IMR-90 (cell line): ENCODE data around the gene SLC39A11. TPM values are rescaled to one million over a fixed set of nuclear protein-coding genes. Genes with fewer than 3 reads are reported as not detected.

Source experiments
- ATAC-seq: fragments of 200-7000 bp; cut with Tn5 transposase; 2 replicates; pipeline ENCODE4 v1.9.1; 2020; ENCODE audit warnings: low read depth, mild to moderate bottlenecking, moderate library complexity
- BruUV-seq: library from RNA; stranded (reverse); fragments of 400-500 nt; replicated peaks from 2 replicates; lab custom pipeline; 2021; lab: Mats Ljungman, UMichigan
- CTCF ChIA-PET: fragments of 300-600 bp; formaldehyde crosslinking; extraction: SDS; loops from one replicate; lab custom pipeline; 2021; ENCODE audit warnings: antibody characterized with exemption; lab: Yijun Ruan, JAX
- POLR2A ChIA-PET: fragments of 300-600 bp; sonication (Branson Sonifier 250); formaldehyde crosslinking; loops from one replicate; lab custom pipeline; 2022; ENCODE audit warnings: antibody characterized with exemption; ENCODE audit not compliant: unreplicated experiment; lab: Charles Lee
- DNase-seq: peaks from one replicate; pipeline ENCODE4 v3.0.0; 2013
- H2AFZ ChIP-seq: replicated peaks from 2 replicates; pipeline ENCODE3; 2013; ENCODE audit warnings: low read length, mild to moderate bottlenecking; ENCODE audit not compliant: poor library complexity
- H2AK5ac ChIP-seq: 2 replicates; pipeline ENCODE4 v1.6.1; 2013; ENCODE audit warnings: low read depth, low read length, inconsistent platforms
- H2AK9ac ChIP-seq: replicated peaks from 2 replicates; pipeline ENCODE3; 2013; ENCODE audit warnings: mild to moderate bottlenecking, low read depth, low read length, moderate library complexity; ENCODE audit not compliant: poor library complexity
- H2BK120ac ChIP-seq: 2 replicates; pipeline ENCODE4 v1.6.1; 2013; ENCODE audit warnings: low read depth, low read length, inconsistent platforms
- H2BK15ac ChIP-seq: 3 replicates; pipeline ENCODE4 v1.6.1; 2013; ENCODE audit warnings: low read depth, low read length, inconsistent platforms
- H2BK20ac ChIP-seq: 2 replicates; pipeline ENCODE4 v1.6.1; 2013; ENCODE audit warnings: low read depth, mild to moderate bottlenecking, inconsistent platforms, low read length, moderate library complexity
- H2BK5ac ChIP-seq: 2 replicates; pipeline ENCODE4 v1.6.1; 2013; ENCODE audit warnings: mild to moderate bottlenecking, low read depth, low read length, inconsistent platforms; ENCODE audit not compliant: poor library complexity, severe bottlenecking
- H3K14ac ChIP-seq: replicated peaks from 2 replicates; pipeline ENCODE4 v1.6.1; 2013; ENCODE audit warnings: low read depth, low read length, inconsistent platforms
- H3K18ac ChIP-seq: 2 replicates; pipeline ENCODE4 v1.6.1; 2013; ENCODE audit warnings: low read depth, low read length, control low read depth
- H3K23ac ChIP-seq: 2 replicates; pipeline ENCODE4 v1.6.1; 2013; ENCODE audit warnings: low read depth, low read length, inconsistent platforms
- H3K27ac ChIP-seq: 2 replicates; pipeline ENCODE4 v1.5.1; 2013; ENCODE audit warnings: mild to moderate bottlenecking, control low read depth, low read length; ENCODE audit not compliant: insufficient read depth
- H3K27me3 ChIP-seq: 2 replicates; pipeline ENCODE4 v1.6.1; 2013; ENCODE audit warnings: low read length; ENCODE audit not compliant: control insufficient read depth, insufficient read depth
- H3K36me3 ChIP-seq: 2 replicates; pipeline ENCODE4 v1.6.1; 2013; ENCODE audit warnings: low read length, mixed read lengths; ENCODE audit not compliant: control insufficient read depth, insufficient read depth
- H3K4ac ChIP-seq: 2 replicates; pipeline ENCODE4 v1.6.1; 2013; ENCODE audit warnings: low read depth, low read length, inconsistent platforms
- H3K4me1 ChIP-seq: 2 replicates; pipeline ENCODE4 v1.6.1; 2013; ENCODE audit warnings: low read length, mixed read lengths; ENCODE audit not compliant: control insufficient read depth, insufficient read depth
- H3K4me2 ChIP-seq: 2 replicates; pipeline ENCODE4 v1.6.1; 2013; ENCODE audit warnings: low read depth, mild to moderate bottlenecking, control low read depth, low read length, moderate library complexity
- H3K4me3 ChIP-seq: 2 replicates; pipeline ENCODE4 v1.5.1; 2013; ENCODE audit warnings: low read depth, mild to moderate bottlenecking, control low read depth, low read length, moderate library complexity; ENCODE audit not compliant: insufficient read depth
- H3K56ac ChIP-seq: 2 replicates; pipeline ENCODE4 v1.6.1; 2013; ENCODE audit warnings: low read length, inconsistent platforms; ENCODE audit not compliant: insufficient read depth; ENCODE audit errors: extremely low read depth
- H3K79me1 ChIP-seq, 2 experiments: 2 replicates each; pipeline ENCODE4 v1.6.1; 2013; ENCODE audit warnings: low read length in 2 of 2, inconsistent platforms in 1 of 2, low read depth in 1 of 2
- H3K9ac ChIP-seq: 2 replicates; pipeline ENCODE4 v1.6.1; 2013; ENCODE audit warnings: low read depth, low read length, control low read depth
- H3K9me1 ChIP-seq: 2 replicates; pipeline ENCODE4 v1.6.1; 2013; ENCODE audit warnings: low read length, inconsistent platforms; ENCODE audit not compliant: insufficient read depth
- H3K9me3 ChIP-seq: 2 replicates; pipeline ENCODE4 v1.6.1; 2013; ENCODE audit warnings: low read length; ENCODE audit not compliant: control insufficient read depth, insufficient read depth
- H4K20me1 ChIP-seq: 2 replicates; pipeline ENCODE4 v1.6.1; 2013; ENCODE audit warnings: low read length, inconsistent platforms; ENCODE audit not compliant: insufficient read depth
- H4K5ac ChIP-seq: 2 replicates; pipeline ENCODE4 v1.6.1; 2013; ENCODE audit warnings: mild to moderate bottlenecking, low read depth, low read length, control low read depth
- H4K8ac ChIP-seq, 2 experiments: 2 replicates each; pipeline ENCODE4 v1.6.1; 2013; ENCODE audit warnings: low read depth in 2 of 2, low read length in 2 of 2, control low read depth in 1 of 2, inconsistent platforms in 1 of 2
- H4K91ac ChIP-seq: 2 replicates; pipeline ENCODE4 v1.6.1; 2013; ENCODE audit warnings: low read depth, low read length, inconsistent platforms; ENCODE audit not compliant: insufficient read depth
- BHLHE40 ChIP-seq: fragments of 150-350 bp; IDR thresholded peaks from 2 replicates; pipeline ENCODE4 v1.6.1; 2016; ENCODE audit warnings: mild to moderate bottlenecking, low read depth, low read length
- CEBPB ChIP-seq: IDR thresholded peaks from 2 replicates; pipeline ENCODE4 v1.6.1; 2012; ENCODE audit warnings: low read depth, low read length, improper control_type of control experiment
- CTCF ChIP-seq: conservative IDR thresholded peaks from 2 replicates; pipeline ENCODE4 v1.5.1; 2012; ENCODE audit warnings: mild to moderate bottlenecking, low read depth, low read length, improper control_type of control experiment
- ELK1 ChIP-seq: fragments of 150-350 bp; IDR thresholded peaks from 2 replicates; pipeline ENCODE4 v1.6.1; 2016; ENCODE audit warnings: low read depth, mild to moderate bottlenecking, low read length, moderate library complexity, borderline replicate concordance
- FOS ChIP-seq: fragments of 150-350 bp; IDR thresholded peaks from 2 replicates; pipeline ENCODE4 v1.6.1; 2016; ENCODE audit warnings: low read depth, low read length
- MAZ ChIP-seq: IDR thresholded peaks from 2 replicates; pipeline ENCODE4 v1.6.1; 2012; ENCODE audit warnings: low read depth, mild to moderate bottlenecking, low read length, improper control_type of control experiment, moderate library complexity, borderline replicate concordance
- RAD21 ChIP-seq: IDR thresholded peaks from 2 replicates; pipeline ENCODE4 v1.6.1; 2012; ENCODE audit warnings: low read length, improper control_type of control experiment
- RFX5 ChIP-seq: IDR thresholded peaks from 2 replicates; pipeline ENCODE4 v1.8.0; 2012; ENCODE audit warnings: low read depth, mild to moderate bottlenecking, low read length, moderate library complexity
- WGBS, 2 experiments: methylation state at CpG; one replicate each; pipeline versions ENCODE4 v1.1.5 to v1.1.7; 2013; ENCODE audit warnings: missing lambda C conversion rate in 2 of 2; ENCODE audit not compliant: insufficient read length in 1 of 2; ENCODE audit errors: extremely low coverage in 2 of 2; 5-methylcytosine and 5-hydroxymethylcytosine counted together
- dilution Hi-C: fragments of 300-500 bp; cut with HindIII; formaldehyde crosslinking; loops from one replicate; pipeline ENCODE4 v1.14.3; 2018; ENCODE audit warnings: low sequenced_read_pairs; ENCODE audit not compliant: unreplicated experiment
- in situ Hi-C: fragments of 300-500 bp; cut with MboI; formaldehyde crosslinking; loops from 3 replicates; pipeline ENCODE4 v1.14.3; 2019; ENCODE audit warnings: low sequenced_read_pairs, inconsistent platforms, mixed read lengths
- intact Hi-C: fragments of 100-400 bp; cut with micrococcal nuclease; formaldehyde crosslinking; loops from 2 replicates; pipeline ENCODE4 v1.10.0; 2022
- polyA plus RNA-seq, 3 experiments: library from polyadenylated mRNA; depleted of rRNA; stranded (reverse); fragments of >200 nt; gene quantifications; 2 replicates each; pipeline ENCODE4 v1.2.3, GENCODE V29; 2012; ENCODE audit warnings: low replicate concordance in 1 of 3
- total RNA-seq: library from RNA; depleted of rRNA; stranded (reverse); fragments of >200 nt; gene quantifications from 2 replicates; pipeline ENCODE4 v1.2.3, GENCODE V29; 2012
- TF ChIP-seq, protein P1 (sequence below): fragments of 150-350 bp; IDR thresholded peaks from 2 replicates; pipeline ENCODE4 v1.6.1; 2017; ENCODE audit warnings: mild to moderate bottlenecking, antibody characterized with exemption, low read length, low read depth

The SLC39A11 gene
- total and polyA plus RNA-seq, 2 of the 4 experiments (the other 2 are of a cell fraction) = 8.8 to 14.3 TPM

DNA sequence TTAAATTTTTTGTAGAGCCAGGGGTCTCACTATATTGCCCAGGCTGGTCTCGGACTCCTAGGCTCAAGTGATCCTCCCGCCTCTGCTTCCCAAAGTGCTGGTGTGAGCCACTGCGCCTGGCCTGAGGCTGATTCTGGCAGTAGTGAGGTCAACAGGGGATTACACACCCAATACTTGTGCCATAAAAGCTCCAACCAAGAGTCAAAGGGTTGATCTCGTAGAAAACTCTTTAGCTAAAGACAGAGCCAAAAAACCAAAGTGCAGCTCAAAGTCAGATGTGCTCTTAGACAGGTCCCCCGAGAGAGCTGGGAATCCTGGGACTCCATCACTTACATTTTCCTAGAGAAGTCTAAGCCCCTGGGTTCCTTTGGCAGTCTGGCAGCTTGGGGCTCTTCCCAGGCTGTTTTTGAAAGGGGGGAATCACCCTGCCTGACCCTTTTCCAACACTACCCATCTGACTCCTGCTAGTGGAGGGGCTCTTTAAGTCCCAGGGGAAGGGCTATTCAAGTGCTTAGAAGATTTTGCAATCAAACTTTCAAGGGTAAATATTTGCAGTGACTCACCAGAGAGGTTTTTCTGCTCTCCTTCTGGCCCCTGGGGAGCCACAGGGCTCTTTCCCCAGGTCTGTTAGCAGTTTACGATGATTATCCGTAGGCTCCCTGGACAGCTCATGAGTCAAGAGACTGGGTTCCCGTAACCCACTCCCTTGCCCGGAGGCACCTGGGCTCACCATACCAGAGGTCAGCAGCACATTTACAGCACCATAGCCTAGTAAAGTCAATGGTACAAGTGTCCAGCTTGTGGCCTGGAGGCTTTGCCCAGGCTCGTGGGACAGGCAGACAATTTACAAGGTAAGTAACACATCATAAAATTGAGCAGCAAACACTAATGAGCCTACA is 408.7 kb downstream of the SLC39A11 start:
- CTCF ChIA-PET = no interaction called here

More for the DNA sequence above, 408.7 kb downstream of the SLC39A11 start:
- Histone ChIP-seq H2BK5ac (peak overlapping the region; percentile 86), H2BK20ac (peak overlapping the region; percentile 97), H3K4me3 (no peak overlapping the region), H2AFZ (peak overlapping the region; percentile 76), H2BK15ac (peak overlapping the region; percentile 64; the same call in 2 of the 3 replicates), H3K27me3 (no peaks in the 10 kb centered on the region), H3K36me3 (no peaks in the 10 kb centered on the region), H3K4me1 (peaks cover 26% of the 10 kb centered on the region), H2BK120ac (peak overlapping the region; percentile 95), H3K14ac (peak overlapping the region; percentile 78), H2AK9ac (peak overlapping the region; percentile 59), H3K4me2 (peak overlapping the region; percentile 82), H4K20me1 (no peaks in the 10 kb centered on the region), H3K18ac (peak overlapping the region; percentile 89), H3K9ac (peak overlapping the region; percentile 1), H4K91ac (peak overlapping the region; percentile 94), H3K9me1 (peaks cover 24% of the 10 kb centered on the region), H3K79me1 (peaks cover 2 to 20% of the 10 kb centered on the region in 2 experiments; a peak in 3 of 4 replicates), H4K8ac (peak overlapping the region; percentile 63 to 77), H3K27ac (peak overlapping the region; percentile 85), H3K9me3 (no peaks in the 10 kb centered on the region), H3K23ac (peak overlapping the region; percentile 83), H3K56ac (peak overlapping the region; percentile 79), H4K5ac (peak overlapping the region; percentile 68), H3K4ac (peak overlapping the region; percentile 97), H2AK5ac (peak overlapping the region; percentile 97)
- TF ChIP-seq MAZ (peak; percentile 53; the same call in 1 of the 2 replicates), FOS (peak; percentile 91), CTCF (no peak), ELK1 (no peak), BHLHE40 (peak; percentile 18; the same call in 1 of the 2 replicates), RFX5 (no peak), RAD21 (peak; percentile 3; the same call in 1 of the 2 replicates), CEBPB (peak; percentile 97)
- TF ChIP-seq, protein P1, sequence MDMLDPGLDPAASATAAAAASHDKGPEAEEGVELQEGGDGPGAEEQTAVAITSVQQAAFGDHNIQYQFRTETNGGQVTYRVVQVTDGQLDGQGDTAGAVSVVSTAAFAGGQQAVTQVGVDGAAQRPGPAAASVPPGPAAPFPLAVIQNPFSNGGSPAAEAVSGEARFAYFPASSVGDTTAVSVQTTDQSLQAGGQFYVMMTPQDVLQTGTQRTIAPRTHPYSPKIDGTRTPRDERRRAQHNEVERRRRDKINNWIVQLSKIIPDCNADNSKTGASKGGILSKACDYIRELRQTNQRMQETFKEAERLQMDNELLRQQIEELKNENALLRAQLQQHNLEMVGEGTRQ = no peak
- peak; percentile 82 for ATAC-seq
- intact Hi-C loops (loop anchor here (5.0 kb wide), 1 partner anchor 91 kb away; no protein-coding TSS in a partner anchor), dilution Hi-C loops (no loop called here), in situ Hi-C loops (no loop called here)
- WGBS, 2 experiments = 0% methylated on average over 3 of the region's 10 CpGs; no CpG with 5 or more reads in 1 of the 2 experiments
- no TSS peak for BruUV-seq
- DNase-seq = peak; percentile 98
- POLR2A ChIA-PET = interaction anchor here (0.6 kb wide), 1 partner anchor 625 kb away, joined by 3 read pairs; no protein-coding TSS in a partner anchor
